ENCODE data around the gene SMIM7.

SMIM7 gene

DNA sequence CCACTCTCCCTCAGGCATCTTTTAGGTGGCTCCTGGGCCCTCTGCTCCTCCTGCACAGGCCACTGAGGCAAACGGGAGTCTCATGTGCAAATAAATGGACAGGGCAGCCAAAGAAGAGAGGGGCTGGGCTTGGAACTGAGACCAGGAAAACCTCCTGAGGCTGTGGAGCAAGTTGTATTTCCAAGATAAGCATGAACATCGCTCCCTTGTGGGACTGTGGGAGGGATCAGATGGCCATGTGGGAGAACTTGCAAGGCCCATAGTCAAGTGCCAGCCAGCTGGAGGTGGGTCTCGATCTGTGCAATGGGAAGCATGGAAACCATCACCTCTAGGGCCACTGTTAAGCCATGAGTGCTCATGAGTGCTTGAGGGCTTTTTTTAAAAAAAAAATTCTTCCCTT is 56.9 kb downstream of the SMIM7 start:
- TF ChIP-seq CTCF (conservative IDR thresholded peaks at IDR 0.05; ENCODE audit: control insufficient read depth, insufficient read depth, low read depth, low read length): no peak
- no peak overlapping the region for H3K4me3 ChIP-seq (ENCODE audit: control insufficient read depth, low read depth, low read length)
- no peak for DNase-seq (ENCODE audit: low read depth)

DNA sequence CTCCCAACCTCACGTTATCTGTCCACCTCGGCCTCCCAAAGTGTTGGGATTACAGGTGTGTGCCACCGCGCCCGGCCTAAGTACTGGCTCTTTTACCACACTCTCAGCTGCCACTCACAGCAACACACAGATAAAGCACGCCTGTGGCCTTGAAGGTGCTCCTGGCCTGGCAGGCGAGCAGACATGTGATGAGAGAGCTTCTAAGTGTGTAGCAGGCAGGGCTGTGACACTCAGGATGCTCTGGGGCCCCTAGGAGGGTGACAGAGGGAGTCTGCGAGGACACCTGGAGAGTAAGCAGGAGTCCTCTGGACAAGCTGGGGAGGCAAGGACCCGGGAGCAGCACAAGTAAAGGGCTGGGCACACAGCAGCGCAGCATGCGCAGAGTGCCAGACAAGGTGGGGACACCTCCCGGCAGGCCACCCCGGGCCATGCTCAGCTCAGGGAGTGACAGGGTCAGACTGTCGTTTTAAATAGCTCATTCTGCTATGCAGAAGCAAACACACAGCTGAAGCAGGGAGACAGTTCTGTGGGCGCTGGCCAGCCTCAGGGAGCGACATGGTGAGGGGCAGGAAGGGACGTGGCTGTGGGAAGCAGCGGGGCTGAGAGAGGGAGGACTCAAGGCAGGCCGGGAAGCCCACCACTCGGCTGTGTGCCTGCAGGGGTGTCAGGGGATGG is 58.4 kb downstream of the SMIM7 start:
- TF ChIP-seq CTCF (conservative IDR thresholded peaks at IDR 0.05; ENCODE audit: control insufficient read depth, insufficient read depth, low read depth, low read length): no peak
- DNase-seq (ENCODE audit: low read depth): no peak
- no peak overlapping the region for H3K4me3 ChIP-seq (ENCODE audit: control insufficient read depth, low read depth, low read length)

GRCh38 chr19:16600824-16601223 is 59.1 kb downstream of the SMIM7 start:
- H3K4me3 ChIP-seq (ENCODE audit: control insufficient read depth, low read depth, low read length): no peak overlapping the region
- TF ChIP-seq CTCF (conservative IDR thresholded peaks at IDR 0.05; ENCODE audit: control insufficient read depth, insufficient read depth, low read depth, low read length): no peak
- no peak for DNase-seq (ENCODE audit: low read depth)

GRCh38 chr19:16599655-16600346 is 60.1 kb downstream of the SMIM7 start:
- no peak overlapping the region for H3K4me3 ChIP-seq (ENCODE audit: control insufficient read depth, low read depth, low read length)
- no peak for DNase-seq (ENCODE audit: low read depth)
- TF ChIP-seq CTCF (conservative IDR thresholded peaks at IDR 0.05; ENCODE audit: control insufficient read depth, insufficient read depth, low read depth, low read length): no peak

- no peak overlapping the region for H3K4me3 ChIP-seq (ENCODE audit: control insufficient read depth, low read depth, low read length)
- no peak for DNase-seq (ENCODE audit: low read depth)
- TF ChIP-seq CTCF (conservative IDR thresholded peaks at IDR 0.05; ENCODE audit: control insufficient read depth, insufficient read depth, low read depth, low read length): no peak
Observed at GRCh38 chr19:16598848-16599247, 61.1 kb downstream of the SMIM7 start.

DNA sequence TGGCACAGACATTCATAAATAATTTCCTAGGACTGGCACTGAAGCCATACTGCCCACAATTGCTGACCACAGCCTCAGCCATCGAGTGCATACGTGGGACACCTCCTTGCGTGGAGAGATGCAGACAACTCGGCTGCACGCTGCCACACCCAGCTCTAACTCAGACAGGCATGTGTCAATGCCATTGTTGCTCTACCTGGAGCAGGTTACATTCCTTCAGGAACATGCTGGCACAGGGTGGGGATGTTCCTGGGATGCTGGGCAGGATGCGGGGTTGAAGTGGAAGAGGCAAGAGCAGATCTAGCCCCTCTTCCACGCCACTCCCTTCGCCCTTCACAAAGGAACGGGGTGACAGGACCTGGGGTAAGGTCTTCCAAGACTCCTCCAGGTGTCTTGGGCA is 63.5 kb downstream of the SMIM7 start:
- no peak overlapping the region for H3K4me3 ChIP-seq (ENCODE audit: control insufficient read depth, low read depth, low read length)
- TF ChIP-seq CTCF (conservative IDR thresholded peaks at IDR 0.05; ENCODE audit: control insufficient read depth, insufficient read depth, low read depth, low read length): no peak
- DNase-seq (ENCODE audit: low read depth): no peak
